GM19043 (cell line): ENCODE results near the gene PLCG1.
A peak's percentile ranks its signal among the peaks of the same experiment; 100 is the strongest.
"Not testable (repeated sequence)": the region's sequence is repeated elsewhere in the genome, so short reads cannot be mapped to it uniquely, and the experiment has no call there.

ENCODE experiments used
- ATAC-seq: cut with Tn5 transposase; IDR thresholded peaks from one replicate; pipeline ENCODE4 v1.9.1; 2021; ENCODE audit warnings: low read depth; ENCODE audit not compliant: unreplicated experiment

The PLCG1 gene

GRCh38 chr20:41136680-41137613, at the start of gene PLCG1:
Gene PLCG1, plus strand, starts transcription at chr20:41137543. Its CDS starts 99 bp downstream, at chr20:41137642.
- peak; percentile 43 for ATAC-seq

GRCh38 chr20:41087777-41088176, 49.6 kb upstream of the PLCG1 start:
- no peak for ATAC-seq

- no peak for ATAC-seq
Measured at GRCh38 chr20:41089555-41089954, 47.8 kb upstream of the PLCG1 start.

- no peak for ATAC-seq
Measured at GRCh38 chr20:41091927-41092326, 45.4 kb upstream of the PLCG1 start.

- no peak for ATAC-seq
Measured at GRCh38 chr20:41094353-41095055, 42.8 kb upstream of the PLCG1 start.

- no peak for ATAC-seq
Measured at GRCh38 chr20:41095110-41095969, 42.0 kb upstream of the PLCG1 start.

GRCh38 chr20:41098703-41099250, 38.6 kb upstream of the PLCG1 start:
- ATAC-seq: no peak

- no peak for ATAC-seq
Measured at GRCh38 chr20:41100001-41100480, 37.3 kb upstream of the PLCG1 start.

GRCh38 chr20:41101660-41102059, 35.7 kb upstream of the PLCG1 start:
- no peak for ATAC-seq

GRCh38 chr20:41108531-41108930, 28.8 kb upstream of the PLCG1 start:
- ATAC-seq: no peak

GRCh38 chr20:41110012-41110411, 27.3 kb upstream of the PLCG1 start:
- no peak for ATAC-seq

- no peak for ATAC-seq
Measured at GRCh38 chr20:41110930-41111577, 26.3 kb upstream of the PLCG1 start.

- no peak for ATAC-seq
Measured at GRCh38 chr20:41111578-41111951, 25.8 kb upstream of the PLCG1 start.

GRCh38 chr20:41116282-41116956, 20.9 kb upstream of the PLCG1 start:
- no peak for ATAC-seq

- ATAC-seq: not testable (repeated sequence)
Measured at GRCh38 chr20:41118159-41118558, 19.2 kb upstream of the PLCG1 start.

- no peak for ATAC-seq
Measured at GRCh38 chr20:41118632-41119031, 18.7 kb upstream of the PLCG1 start.

- ATAC-seq: no peak
Measured at GRCh38 chr20:41119614-41120561, 17.5 kb upstream of the PLCG1 start.

GRCh38 chr20:41121399-41121798, 15.9 kb upstream of the PLCG1 start:
- ATAC-seq: no peak
